ENCODE results near the gene RND3. TPM values are rescaled to one million over a fixed set of nuclear protein-coding genes. Genes with fewer than 3 reads are reported as not detected.

The RND3 gene
- polyA plus RNA-seq, 4 donors = 14.8 to 36.2 (median 24.5) TPM

DNA sequence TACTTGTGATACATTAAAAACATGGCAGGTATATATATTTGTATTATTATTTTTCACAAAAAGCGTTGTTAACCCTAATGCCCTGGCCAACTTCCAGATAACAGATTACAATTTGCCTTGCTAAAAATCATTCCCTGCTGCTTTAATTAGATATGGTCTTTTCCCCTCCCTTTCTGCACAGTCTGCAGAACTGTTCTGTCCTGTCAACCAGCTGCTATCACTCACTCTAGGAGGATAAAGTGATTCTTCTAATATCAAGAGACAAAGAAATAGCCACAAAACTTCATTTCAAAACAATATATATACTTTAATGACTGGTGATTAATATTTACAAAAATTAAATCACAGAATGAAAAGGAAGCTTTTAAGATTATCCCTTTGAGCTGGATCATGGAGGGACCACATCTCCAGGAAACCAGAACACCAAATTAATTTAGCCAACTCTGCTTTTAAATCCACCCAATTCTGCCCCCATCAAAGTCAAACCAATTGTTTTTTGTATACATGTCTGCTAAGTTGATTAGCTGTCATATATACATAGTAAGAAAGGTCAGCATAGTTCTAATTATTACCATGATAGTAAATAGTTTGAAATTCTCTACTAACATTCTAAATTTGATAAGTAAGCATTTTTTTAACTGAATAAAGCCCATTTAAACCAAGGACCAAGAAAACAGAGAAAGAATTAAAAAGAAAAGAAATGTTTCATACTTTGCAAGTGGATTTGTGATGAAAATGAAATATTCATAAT lies 55.7 kb downstream of the RND3 start:
- Histone ChIP-seq H3K9me3 (ENCODE audit: control insufficient read depth in 2 of 2, insufficient read depth in 1 of 2, low read depth in 1 of 2, low read length in 1 of 2) (peaks cover 0 to 7% of the 10 kb centered on the region in 2 donors), H3K27ac (ENCODE audit: low read depth in 1 of 3, low read length in 2 of 3) (no peak overlapping the region), H3K27me3 (ENCODE audit: control insufficient read depth in 3 of 3, insufficient read depth in 3 of 3, low read length in 3 of 3) (no peaks in the 10 kb centered on the region), H3K4me3 (ENCODE audit: low read depth in 1 of 3, low read length in 3 of 3) (no peak overlapping the region), H3K36me3 (ENCODE audit: control insufficient read depth in 3 of 3, insufficient read depth in 2 of 3, low read depth in 1 of 3, low read length in 3 of 3) (no peaks in the 10 kb centered on the region), H3K4me1 (ENCODE audit: control insufficient read depth in 3 of 3, insufficient read depth in 2 of 3, low read depth in 1 of 3, low read length in 2 of 3) (no peaks in the 10 kb centered on the region)
- FAIRE-seq (no peak), DNase-seq (no peak)
- 74 to 79% (median 78%) methylated on average over 1 of the region's 1 CpG for whole genome bisulfite sequencing, 3 donors

DNA sequence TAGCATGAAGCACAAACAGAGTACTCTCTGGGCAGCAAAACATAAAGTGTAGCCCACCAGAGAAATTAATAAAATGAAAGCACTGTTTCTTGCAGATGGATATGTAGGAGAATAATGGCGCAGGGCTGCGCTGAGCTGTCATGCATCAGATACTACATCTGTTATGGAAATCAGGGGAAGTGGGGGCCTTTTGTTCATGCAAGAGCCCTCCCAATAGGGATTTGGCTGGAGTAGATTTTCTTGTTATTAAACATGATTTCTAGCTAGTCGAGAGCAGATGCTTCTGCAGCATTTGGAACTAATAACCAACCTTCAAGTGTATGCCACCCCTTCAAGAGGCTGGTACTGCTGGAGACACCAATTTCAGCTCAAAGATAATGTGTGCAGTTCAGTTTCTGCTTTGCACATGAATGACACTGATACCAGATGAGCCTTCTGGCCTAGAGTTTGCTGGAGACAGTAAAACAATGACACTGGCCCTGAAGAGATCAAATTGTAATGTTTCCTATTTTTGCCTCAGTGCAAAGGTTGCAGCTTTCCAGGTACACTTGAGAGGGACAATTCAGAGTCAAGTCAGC lies 58.0 kb downstream of the RND3 start:
- peaks cover 0 to 2% (median 0%) of the 10 kb centered on the region in 3 donors for H3K4me1 ChIP-seq (ENCODE audit: control insufficient read depth in 3 of 3, insufficient read depth in 2 of 3, low read depth in 1 of 3, low read length in 2 of 3)
- no peak overlapping the region for H3K4me3 ChIP-seq (ENCODE audit: low read depth in 1 of 3, low read length in 3 of 3)
- H3K36me3 ChIP-seq (ENCODE audit: control insufficient read depth in 3 of 3, insufficient read depth in 2 of 3, low read depth in 1 of 3, low read length in 3 of 3) = no peaks in the 10 kb centered on the region
- H3K27me3 ChIP-seq (ENCODE audit: control insufficient read depth in 3 of 3, insufficient read depth in 3 of 3, low read length in 3 of 3) = no peaks in the 10 kb centered on the region
- DNase-seq = no peak
- no peak overlapping the region for H3K27ac ChIP-seq (ENCODE audit: low read depth in 1 of 3, low read length in 2 of 3)
- FAIRE-seq = no peak
- H3K9me3 ChIP-seq (ENCODE audit: control insufficient read depth in 2 of 2, insufficient read depth in 1 of 2, low read depth in 1 of 2, low read length in 1 of 2) = no peaks in the 10 kb centered on the region
- WGBS, 3 donors = 90 to 96% (median 94%) methylated on average over 3 of the region's 3 CpGs

DNA sequence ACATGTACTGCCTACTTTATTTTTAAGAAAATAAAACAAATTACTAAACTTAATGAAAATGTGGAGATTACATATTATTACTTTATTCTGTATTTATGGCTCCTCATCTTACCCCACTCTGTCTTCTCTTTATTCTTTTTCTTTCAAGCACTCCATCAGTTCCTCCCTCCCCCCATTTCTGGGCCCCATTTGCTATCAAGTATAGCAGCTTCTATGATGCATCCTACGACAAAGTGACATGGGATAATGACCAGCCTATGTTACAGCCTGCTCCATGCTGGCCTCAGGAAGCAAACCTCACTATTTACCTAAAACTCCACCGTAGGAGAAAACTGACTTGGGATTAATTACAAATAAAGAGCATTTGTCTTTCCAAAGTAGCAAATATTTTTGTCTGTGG lies 58.8 kb downstream of the RND3 start:
- DNase-seq = no peak
- no peak for FAIRE-seq
- Histone ChIP-seq H3K36me3 (ENCODE audit: control insufficient read depth in 3 of 3, insufficient read depth in 2 of 3, low read depth in 1 of 3, low read length in 3 of 3) (no peaks in the 10 kb centered on the region), H3K4me1 (ENCODE audit: control insufficient read depth in 3 of 3, insufficient read depth in 2 of 3, low read depth in 1 of 3, low read length in 2 of 3) (peaks cover 0 to 2% (median 0%) of the 10 kb centered on the region in 3 donors), H3K27me3 (ENCODE audit: control insufficient read depth in 3 of 3, insufficient read depth in 3 of 3, low read length in 3 of 3) (no peaks in the 10 kb centered on the region), H3K27ac (ENCODE audit: low read depth in 1 of 3, low read length in 2 of 3) (no peak overlapping the region), H3K9me3 (ENCODE audit: control insufficient read depth in 2 of 2, insufficient read depth in 1 of 2, low read depth in 1 of 2, low read length in 1 of 2) (no peaks in the 10 kb centered on the region), H3K4me3 (ENCODE audit: low read depth in 1 of 3, low read length in 3 of 3) (no peak overlapping the region)
- WGBS, 3 donors = 59 to 71% (median 64%) methylated on average over 2 of the region's 2 CpGs

DNA sequence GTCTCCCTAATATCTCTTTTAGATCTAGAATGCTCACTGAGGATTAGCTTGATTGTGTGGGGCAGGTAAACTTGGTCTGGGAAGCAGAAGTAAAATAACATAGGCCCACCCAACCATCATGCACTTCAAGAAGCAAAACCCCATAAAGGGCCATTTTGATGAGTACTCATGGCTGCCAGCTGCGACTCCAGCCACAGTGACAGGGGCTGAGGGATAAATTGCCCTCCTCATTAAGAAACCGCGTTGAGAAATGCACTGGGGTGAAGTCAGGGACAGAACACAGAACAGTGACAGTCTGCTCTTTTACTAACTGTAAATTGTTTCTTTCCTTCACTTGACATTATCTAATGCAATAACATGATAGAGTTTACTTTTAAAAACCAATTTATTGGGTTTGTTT lies 60.2 kb downstream of the RND3 start:
- no peaks in the 10 kb centered on the region for H3K27me3 ChIP-seq (ENCODE audit: control insufficient read depth in 3 of 3, insufficient read depth in 3 of 3, low read length in 3 of 3)
- no peaks in the 10 kb centered on the region for H3K9me3 ChIP-seq (ENCODE audit: control insufficient read depth in 2 of 2, insufficient read depth in 1 of 2, low read depth in 1 of 2, low read length in 1 of 2)
- no peak overlapping the region for H3K4me3 ChIP-seq (ENCODE audit: low read depth in 1 of 3, low read length in 3 of 3)
- H3K27ac ChIP-seq (ENCODE audit: low read depth in 1 of 3, low read length in 2 of 3) = no peak overlapping the region
- H3K4me1 ChIP-seq (ENCODE audit: control insufficient read depth in 3 of 3, insufficient read depth in 2 of 3, low read depth in 1 of 3, low read length in 2 of 3) = peaks cover 0 to 2% (median 0%) of the 10 kb centered on the region in 3 donors
- 65 to 80% (median 79%) methylated on average over 3 of the region's 3 CpGs for WGBS, 3 donors
- no peak for FAIRE-seq
- DNase-seq = no peak
- H3K36me3 ChIP-seq (ENCODE audit: control insufficient read depth in 3 of 3, insufficient read depth in 2 of 3, low read depth in 1 of 3, low read length in 3 of 3) = no peaks in the 10 kb centered on the region

DNA sequence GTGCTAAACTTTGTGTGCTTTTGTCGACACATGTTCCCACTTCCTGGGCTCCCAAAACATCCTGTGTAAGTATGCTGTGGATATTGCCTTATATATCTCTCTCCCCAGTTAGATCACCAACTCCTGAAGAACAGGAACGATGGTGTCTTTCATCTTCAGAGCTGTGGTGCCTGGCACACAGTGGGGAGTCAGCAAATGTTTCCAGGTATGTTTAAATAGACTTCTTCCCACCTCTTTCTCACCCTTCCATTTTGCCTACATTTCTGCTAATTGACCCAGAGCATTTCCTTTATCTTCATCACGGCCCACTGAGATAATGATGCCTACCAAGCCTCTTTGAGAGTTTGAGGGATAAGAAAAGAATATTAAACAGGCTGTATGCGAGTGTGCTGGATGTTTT lies 60.7 kb downstream of the RND3 start:
- no peak overlapping the region for H3K27ac ChIP-seq (ENCODE audit: low read depth in 1 of 3, low read length in 2 of 3)
- H3K27me3 ChIP-seq (ENCODE audit: control insufficient read depth in 3 of 3, insufficient read depth in 3 of 3, low read length in 3 of 3) = no peaks in the 10 kb centered on the region
- whole genome bisulfite sequencing, 3 donors = 74 to 82% (median 79%) methylated on average over 4 of the region's 4 CpGs
- DNase-seq (no peak), FAIRE-seq (no peak)
- H3K36me3 ChIP-seq (ENCODE audit: control insufficient read depth in 3 of 3, insufficient read depth in 2 of 3, low read depth in 1 of 3, low read length in 3 of 3) = no peaks in the 10 kb centered on the region
- H3K4me3 ChIP-seq (ENCODE audit: low read depth in 1 of 3, low read length in 3 of 3) = no peak overlapping the region
- peaks cover 0 to 2% (median 0%) of the 10 kb centered on the region in 3 donors for H3K4me1 ChIP-seq (ENCODE audit: control insufficient read depth in 3 of 3, insufficient read depth in 2 of 3, low read depth in 1 of 3, low read length in 2 of 3)
- H3K9me3 ChIP-seq (ENCODE audit: control insufficient read depth in 2 of 2, insufficient read depth in 1 of 2, low read depth in 1 of 2, low read length in 1 of 2) = no peaks in the 10 kb centered on the region

DNA sequence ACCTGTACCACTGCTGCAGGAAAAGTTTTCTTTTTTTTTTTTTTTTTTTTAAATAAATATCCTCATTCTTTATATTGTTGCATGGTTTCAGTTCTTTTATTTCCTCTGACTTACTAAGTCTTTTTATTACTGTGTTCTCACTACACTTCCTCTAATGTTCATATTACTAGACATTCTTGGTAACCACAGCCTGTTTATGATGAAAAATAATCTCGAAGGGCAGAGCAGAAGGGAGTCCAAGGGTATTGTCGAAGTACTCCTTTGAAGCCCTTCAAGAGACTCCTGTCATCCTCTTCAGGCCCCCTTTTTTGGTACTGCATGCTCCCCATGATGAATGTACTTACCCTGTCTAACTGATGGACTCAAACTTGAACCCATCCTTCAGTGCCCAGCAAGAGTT lies 61.2 kb downstream of the RND3 start:
- Histone ChIP-seq H3K36me3 (ENCODE audit: control insufficient read depth in 3 of 3, insufficient read depth in 2 of 3, low read depth in 1 of 3, low read length in 3 of 3) (no peaks in the 10 kb centered on the region), H3K4me3 (ENCODE audit: low read depth in 1 of 3, low read length in 3 of 3) (no peak overlapping the region), H3K27ac (ENCODE audit: low read depth in 1 of 3, low read length in 2 of 3) (no peak overlapping the region), H3K27me3 (ENCODE audit: control insufficient read depth in 3 of 3, insufficient read depth in 3 of 3, low read length in 3 of 3) (no peaks in the 10 kb centered on the region), H3K4me1 (ENCODE audit: control insufficient read depth in 3 of 3, insufficient read depth in 2 of 3, low read depth in 1 of 3, low read length in 2 of 3) (peaks cover 0 to 2% (median 0%) of the 10 kb centered on the region in 3 donors), H3K9me3 (ENCODE audit: control insufficient read depth in 2 of 2, insufficient read depth in 1 of 2, low read depth in 1 of 2, low read length in 1 of 2) (no peaks in the 10 kb centered on the region)
- DNase-seq (no peak), FAIRE-seq (no peak)
- WGBS, 3 donors = 53 to 77% (median 65%) methylated on average over 2 of the region's 2 CpGs

DNA sequence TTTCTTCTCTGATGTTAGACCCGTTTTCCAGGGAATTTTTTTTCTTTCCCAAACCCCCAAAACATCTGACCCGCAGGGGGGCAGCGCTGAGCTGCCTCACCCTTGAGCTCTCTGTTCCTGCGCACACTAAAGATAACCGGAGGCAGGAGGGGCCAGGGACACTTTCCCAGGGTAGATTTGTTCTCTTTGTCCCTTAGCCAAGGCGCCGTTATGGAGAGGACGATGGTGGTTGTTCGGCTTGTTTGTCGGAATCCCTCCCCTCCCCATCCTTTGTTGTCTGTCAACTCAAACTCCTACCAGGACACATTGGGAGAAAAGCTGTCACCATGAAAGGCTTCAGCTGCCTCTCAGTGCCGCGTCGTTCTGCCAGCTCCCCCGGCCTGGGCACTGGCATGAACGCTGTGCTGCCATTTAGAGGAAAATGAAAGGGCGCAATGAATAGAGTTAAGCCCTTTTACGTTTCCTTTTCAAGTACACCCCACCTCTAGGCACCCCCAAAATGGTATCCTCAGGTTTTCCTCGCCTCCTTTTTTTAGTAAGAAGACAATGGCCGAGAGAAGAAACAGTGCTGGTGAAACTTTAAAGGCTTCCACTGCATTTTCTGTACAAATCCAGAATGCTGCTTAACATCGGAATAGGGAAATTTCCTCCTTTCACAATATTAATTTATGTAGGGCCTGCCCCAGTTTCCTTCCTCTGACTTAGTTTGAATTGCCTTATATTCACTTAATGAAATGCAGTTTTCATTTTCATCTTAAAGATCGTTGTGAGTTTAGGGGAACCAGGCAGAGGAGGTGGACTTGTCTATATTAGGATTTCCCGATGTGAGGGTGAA lies 62.1 kb downstream of the RND3 start:
- 62 to 69% (median 67%) methylated on average over 22 of the region's 22 CpGs for WGBS, 3 donors
- Histone ChIP-seq H3K4me1 (ENCODE audit: control insufficient read depth in 3 of 3, insufficient read depth in 2 of 3, low read depth in 1 of 3, low read length in 2 of 3) (peaks cover 2 to 10% (median 5%) of the 10 kb centered on the region in 3 donors), H3K4me3 (ENCODE audit: low read depth in 1 of 3, low read length in 3 of 3) (no peak overlapping the region), H3K27ac (ENCODE audit: low read depth in 1 of 3, low read length in 2 of 3) (no peak overlapping the region), H3K27me3 (ENCODE audit: control insufficient read depth in 3 of 3, insufficient read depth in 3 of 3, low read length in 3 of 3) (no peaks in the 10 kb centered on the region), H3K9me3 (ENCODE audit: control insufficient read depth in 2 of 2, insufficient read depth in 1 of 2, low read depth in 1 of 2, low read length in 1 of 2) (no peaks in the 10 kb centered on the region), H3K36me3 (ENCODE audit: control insufficient read depth in 3 of 3, insufficient read depth in 2 of 3, low read depth in 1 of 3, low read length in 3 of 3) (no peaks in the 10 kb centered on the region)
- DNase-seq (peak; percentile 19 to 57), FAIRE-seq (no peak)

DNA sequence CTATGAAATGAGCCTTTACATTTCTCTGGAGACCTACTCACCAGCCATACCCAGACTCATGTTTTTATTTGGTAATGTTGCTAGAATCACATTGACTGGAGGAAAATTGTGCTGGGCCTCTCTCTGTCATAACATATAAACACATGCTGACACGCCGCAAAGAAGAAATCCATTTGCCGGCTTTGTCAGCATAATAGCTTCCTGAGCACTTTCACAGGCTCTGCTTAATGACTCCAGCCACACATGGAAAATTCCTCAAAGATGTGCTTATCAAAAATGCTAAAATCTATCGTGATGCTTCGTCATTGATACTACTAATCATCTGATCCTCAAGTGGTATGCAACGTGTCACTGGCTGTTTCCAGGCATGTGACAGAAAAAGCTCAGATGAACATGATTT lies 63.1 kb downstream of the RND3 start:
- FAIRE-seq (no peak), DNase-seq (no peak)
- Histone ChIP-seq H3K9me3 (ENCODE audit: control insufficient read depth in 2 of 2, insufficient read depth in 1 of 2, low read depth in 1 of 2, low read length in 1 of 2) (no peaks in the 10 kb centered on the region), H3K4me3 (ENCODE audit: low read depth in 1 of 3, low read length in 3 of 3) (no peak overlapping the region), H3K4me1 (ENCODE audit: control insufficient read depth in 3 of 3, insufficient read depth in 2 of 3, low read depth in 1 of 3, low read length in 2 of 3) (peaks cover 2 to 12% (median 5%) of the 10 kb centered on the region in 3 donors), H3K27ac (ENCODE audit: low read depth in 1 of 3, low read length in 2 of 3) (no peak overlapping the region), H3K36me3 (ENCODE audit: control insufficient read depth in 3 of 3, insufficient read depth in 2 of 3, low read depth in 1 of 3, low read length in 3 of 3) (no peaks in the 10 kb centered on the region), H3K27me3 (ENCODE audit: control insufficient read depth in 3 of 3, insufficient read depth in 3 of 3, low read length in 3 of 3) (no peaks in the 10 kb centered on the region)
- 64 to 89% (median 87%) methylated on average over 6 of the region's 6 CpGs for WGBS, 3 donors

Data from small intestine (tissue), 7 donors.